H9 (cell line): ENCODE results near the gene PLA2G4E. TPM values are rescaled to one million over a fixed set of nuclear protein-coding genes. Genes with fewer than 3 reads are reported as not detected.

Experiments
- DNase-seq: peaks from one replicate; pipeline ENCODE4 v3.0.0-alpha.2; 2017
- H2AFZ ChIP-seq: one replicate; pipeline ENCODE4 v1.6.1; 2013; ENCODE audit warnings: mild to moderate bottlenecking, low read length, control low read depth, moderate library complexity
- H2AK5ac ChIP-seq: 2 replicates; pipeline ENCODE4 v1.6.1; 2013; ENCODE audit warnings: low read length, control low read depth, mixed read lengths; ENCODE audit not compliant: insufficient read length
- H2BK120ac ChIP-seq: one replicate; pipeline ENCODE4 v1.6.1; 2013; ENCODE audit warnings: low read depth, mild to moderate bottlenecking, low read length, control low read depth, inconsistent platforms; ENCODE audit not compliant: poor library complexity, severe bottlenecking
- H2BK12ac ChIP-seq: 2 replicates; pipeline ENCODE4 v1.6.1; 2013; ENCODE audit warnings: low read length, control low read depth, mixed read lengths, low read depth; ENCODE audit not compliant: insufficient read length
- H2BK15ac ChIP-seq: 2 replicates; pipeline ENCODE4 v1.6.1; 2013; ENCODE audit warnings: low read depth, low read length, control low read depth
- H2BK20ac ChIP-seq: one replicate; pipeline ENCODE4 v1.6.1; 2013; ENCODE audit warnings: low read depth, mild to moderate bottlenecking, low read length, control low read depth, inconsistent platforms; ENCODE audit not compliant: poor library complexity, severe bottlenecking
- H2BK5ac ChIP-seq: 2 replicates; pipeline ENCODE4 v1.6.1; 2013; ENCODE audit warnings: low read length, control low read depth, mixed read lengths; ENCODE audit not compliant: insufficient read length
- H3K14ac ChIP-seq: 2 replicates; pipeline ENCODE4 v1.6.1; 2013; ENCODE audit warnings: low read length, control low read depth; ENCODE audit not compliant: insufficient read depth
- H3K18ac ChIP-seq: 2 replicates; pipeline ENCODE4 v1.6.1; 2013; ENCODE audit warnings: low read depth, mild to moderate bottlenecking, mixed read lengths, low read length, control low read depth; ENCODE audit not compliant: insufficient read length
- H3K23ac ChIP-seq: 2 replicates; pipeline ENCODE4 v1.6.1; 2013; ENCODE audit warnings: low read length, control low read depth, mixed read lengths, low read depth; ENCODE audit not compliant: insufficient read length
- H3K23me2 ChIP-seq: 2 replicates; pipeline ENCODE4 v1.6.1; 2013; ENCODE audit warnings: low read depth, mild to moderate bottlenecking, mixed read lengths, low read length, control low read depth; ENCODE audit not compliant: insufficient read length, poor library complexity, severe bottlenecking
- H3K27ac ChIP-seq: 2 replicates; pipeline ENCODE4 v1.5.1; 2013; ENCODE audit warnings: low read length, control low read depth, mixed read lengths, low read depth; ENCODE audit not compliant: insufficient read length
- H3K27me3 ChIP-seq: 2 replicates; pipeline ENCODE4 v1.6.1; 2013; ENCODE audit warnings: low read length, control low read depth, inconsistent platforms; ENCODE audit not compliant: insufficient read depth
- H3K4ac ChIP-seq: 2 replicates; pipeline ENCODE4 v1.6.1; 2013; ENCODE audit warnings: low read depth, mild to moderate bottlenecking, control low read depth, inconsistent platforms, low read length, moderate library complexity
- H3K4me1 ChIP-seq: 2 replicates; pipeline ENCODE4 v1.6.1; 2013; ENCODE audit warnings: low read length, control low read depth, inconsistent platforms; ENCODE audit not compliant: insufficient read depth
- H3K4me2 ChIP-seq: 2 replicates; pipeline ENCODE4 v1.6.1; 2013; ENCODE audit warnings: low read length, control low read depth, mixed read lengths; ENCODE audit not compliant: insufficient read length, insufficient read depth
- H3K56ac ChIP-seq: 2 replicates; pipeline ENCODE4 v1.6.1; 2013; ENCODE audit warnings: low read depth, mild to moderate bottlenecking, mixed read lengths, low read length, control low read depth; ENCODE audit not compliant: insufficient read length
- H3K79me1 ChIP-seq: 2 replicates; pipeline ENCODE4 v1.6.1; 2013; ENCODE audit warnings: low read depth, mild to moderate bottlenecking, moderate library complexity, low read length, control low read depth, inconsistent platforms; ENCODE audit not compliant: insufficient read depth, poor library complexity, severe bottlenecking
- H3K79me2 ChIP-seq: 2 replicates; pipeline ENCODE4 v1.6.1; 2013; ENCODE audit warnings: low read length, control low read depth, inconsistent platforms; ENCODE audit not compliant: insufficient read depth
- H3K9ac ChIP-seq: 2 replicates; pipeline ENCODE4 v1.6.1; 2013; ENCODE audit warnings: low read length, control low read depth, mixed read lengths; ENCODE audit not compliant: insufficient read length; ENCODE audit errors: extremely low read depth
- H3K9me3 ChIP-seq: one replicate; pipeline ENCODE4 v1.6.1; 2013; ENCODE audit warnings: low read depth, low read length, inconsistent platforms; ENCODE audit not compliant: control insufficient read depth
- H3T11ph ChIP-seq: one replicate; pipeline ENCODE4 v1.6.1; 2013; ENCODE audit warnings: mild to moderate bottlenecking, low read length, control low read depth, inconsistent platforms
- H4K20me1 ChIP-seq: one replicate; pipeline ENCODE4 v1.6.1; 2013; ENCODE audit not compliant: control insufficient read depth, insufficient read length, insufficient read depth
- H4K5ac ChIP-seq: 2 replicates; pipeline ENCODE4 v1.6.1; 2013; ENCODE audit warnings: low read depth, mild to moderate bottlenecking, mixed read lengths, low read length, control low read depth; ENCODE audit not compliant: insufficient read length
- H4K8ac ChIP-seq: replicated peaks from 2 replicates; pipeline ENCODE4 v1.6.1; 2013; ENCODE audit warnings: low read length, control low read depth, mixed read lengths, low read depth; ENCODE audit not compliant: insufficient read length
- H4K91ac ChIP-seq: 2 replicates; pipeline ENCODE4 v1.6.1; 2013; ENCODE audit warnings: low read depth, mild to moderate bottlenecking, moderate library complexity, mixed read lengths, low read length, control low read depth; ENCODE audit not compliant: insufficient read length
- H3K27ac Mint-ChIP-seq, 3 experiments: 2 replicates in 2 of 3; 3 replicates in 1 of 3; pipeline ENCODE4 v1.8.0; 2020 to 2021; ENCODE audit warnings: mixed read lengths in 3 of 3, mild to moderate bottlenecking in 1 of 3, moderate library complexity in 1 of 3
- H3K27me3 Mint-ChIP-seq: 2 replicates; pipeline ENCODE4 v1.8.0; 2021; ENCODE audit warnings: low read depth, mild to moderate bottlenecking, moderate library complexity, mixed read lengths
- H3K36me3 Mint-ChIP-seq, 3 experiments: 2 replicates in 2 of 3; 3 replicates in 1 of 3; pipeline ENCODE4 v1.8.0; 2020 to 2021; ENCODE audit warnings: low read depth in 3 of 3, mixed read lengths in 3 of 3; ENCODE audit not compliant: insufficient read depth in 1 of 3
- H3K4me1 Mint-ChIP-seq, 2 experiments: 2 replicates each; pipeline ENCODE4 v1.8.0; 2020; ENCODE audit warnings: mixed read lengths in 2 of 2
- H3K4me3 Mint-ChIP-seq, 2 experiments: 2 replicates in 1 of 2; 3 replicates in 1 of 2; pipeline ENCODE4 v1.8.0; 2020 to 2021; ENCODE audit warnings: mild to moderate bottlenecking in 2 of 2, mixed read lengths in 2 of 2, moderate library complexity in 1 of 2
- H3K9me3 Mint-ChIP-seq, 2 experiments: 2 replicates in 1 of 2; 3 replicates in 1 of 2; pipeline ENCODE4 v1.8.0; 2020; ENCODE audit warnings: mild to moderate bottlenecking in 2 of 2, mixed read lengths in 2 of 2, moderate library complexity in 1 of 2
- WGBS: extraction: QIAGEN DNeasy Blood & Tissue Kit; methylation state at CpG from one replicate; pipeline ENCODE4 v1.1.7; 2013; ENCODE audit warnings: missing lambda C conversion rate, low lambda C conversion rate, mixed read lengths; ENCODE audit not compliant: insufficient read length; ENCODE audit errors: extremely low coverage; 5-methylcytosine and 5-hydroxymethylcytosine counted together
- total RNA-seq: library from RNA; stranded (reverse); gene quantifications from 2 replicates; pipeline ENCODE4 v1.2.1, GENCODE V29; 2021
- TF ChIP-seq, protein P1 (sequence below): fragments of 200-600 bp; sonication (generic); conservative IDR thresholded peaks from 3 replicates; pipeline ENCODE4 v1.8.0; 2021; ENCODE audit warnings: antibody characterized with exemption, mild to moderate bottlenecking

PLA2G4E gene
- total RNA-seq, 1 experiment from 2014 or later: not detected

DNA sequence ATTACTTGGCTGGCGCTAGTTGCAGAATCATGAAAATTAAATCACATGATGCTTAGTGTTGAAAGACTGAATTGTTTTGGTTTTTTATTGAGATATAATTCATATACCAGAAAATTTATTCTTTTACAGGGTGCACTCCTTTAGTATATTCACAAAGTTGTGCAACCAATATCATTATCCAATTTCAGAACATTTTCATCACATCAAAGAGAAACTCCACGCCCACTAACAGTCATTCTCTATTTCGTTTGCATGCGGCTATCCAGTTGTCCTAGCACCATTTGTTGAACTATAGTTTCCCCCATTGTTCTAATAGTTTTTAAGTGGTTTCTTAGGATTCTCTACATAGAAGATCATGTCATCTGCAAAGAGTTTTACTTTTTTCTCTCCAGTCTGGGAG, 52.1 kb downstream of the PLA2G4E start:
- no peaks in the 10 kb centered on the region for H3K9me3 Mint-ChIP-seq
- Histone ChIP-seq H3K27me3 (no peaks in the 10 kb centered on the region), H3K18ac (no peak overlapping the region), H2BK15ac (no peak overlapping the region), H4K8ac (no peak overlapping the region), H2BK20ac (no peak overlapping the region), H3K79me2 (peaks cover 17% of the 10 kb centered on the region; the same call in 1 of the 2 replicates), H3K4me1 (peaks cover 7% of the 10 kb centered on the region), H3T11ph (no peak overlapping the region), H2AFZ (no peak overlapping the region), H2BK5ac (no peak overlapping the region), H2AK5ac (no peak overlapping the region), H4K5ac (no peak overlapping the region), H3K9me3 (no peaks in the 10 kb centered on the region), H3K27ac (no peak overlapping the region), H3K4me2 (no peak overlapping the region), H3K79me1 (peaks cover 3% of the 10 kb centered on the region), H4K91ac (no peak overlapping the region), H3K9ac (no peak overlapping the region), H3K23ac (no peak overlapping the region), H3K56ac (no peak overlapping the region), H3K23me2 (peaks cover 4% of the 10 kb centered on the region), H3K4ac (no peak overlapping the region), H2BK120ac (no peak overlapping the region), H4K20me1 (no peaks in the 10 kb centered on the region), H2BK12ac (no peak overlapping the region), H3K14ac (no peak overlapping the region)
- no CpG with 5 or more reads among the region's 4 CpGs for WGBS
- TF ChIP-seq, protein P1, sequence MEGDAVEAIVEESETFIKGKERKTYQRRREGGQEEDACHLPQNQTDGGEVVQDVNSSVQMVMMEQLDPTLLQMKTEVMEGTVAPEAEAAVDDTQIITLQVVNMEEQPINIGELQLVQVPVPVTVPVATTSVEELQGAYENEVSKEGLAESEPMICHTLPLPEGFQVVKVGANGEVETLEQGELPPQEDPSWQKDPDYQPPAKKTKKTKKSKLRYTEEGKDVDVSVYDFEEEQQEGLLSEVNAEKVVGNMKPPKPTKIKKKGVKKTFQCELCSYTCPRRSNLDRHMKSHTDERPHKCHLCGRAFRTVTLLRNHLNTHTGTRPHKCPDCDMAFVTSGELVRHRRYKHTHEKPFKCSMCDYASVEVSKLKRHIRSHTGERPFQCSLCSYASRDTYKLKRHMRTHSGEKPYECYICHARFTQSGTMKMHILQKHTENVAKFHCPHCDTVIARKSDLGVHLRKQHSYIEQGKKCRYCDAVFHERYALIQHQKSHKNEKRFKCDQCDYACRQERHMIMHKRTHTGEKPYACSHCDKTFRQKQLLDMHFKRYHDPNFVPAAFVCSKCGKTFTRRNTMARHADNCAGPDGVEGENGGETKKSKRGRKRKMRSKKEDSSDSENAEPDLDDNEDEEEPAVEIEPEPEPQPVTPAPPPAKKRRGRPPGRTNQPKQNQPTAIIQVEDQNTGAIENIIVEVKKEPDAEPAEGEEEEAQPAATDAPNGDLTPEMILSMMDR: no peak
- H3K4me1 Mint-ChIP-seq: peaks cover 37 to 48% of the 10 kb centered on the region in 2 experiments
- no peaks in the 10 kb centered on the region for H3K27me3 Mint-ChIP-seq
- DNase-seq: no peak
- no peak overlapping the region for H3K27ac Mint-ChIP-seq
- peaks cover 0 to 5% (median 4%) of the 10 kb centered on the region in 3 experiments; a peak in 5 of 7 replicates for H3K36me3 Mint-ChIP-seq
- H3K4me3 Mint-ChIP-seq: no peak overlapping the region
